Measurements from ENCODE around the gene PDCD7. TPM values are rescaled to one million over a fixed set of nuclear protein-coding genes. Genes with fewer than 3 reads are reported as not detected.
A peak's percentile ranks its signal among the peaks of the same experiment; 100 is the strongest.

PDCD7 gene
- total and polyA plus RNA-seq, 2 of the 4 experiments (the other 2 are of a cell fraction), result 4.7 to 12.3 TPM

- no peak overlapping the region for H3K4me2 ChIP-seq (ENCODE audit: low read depth, low read length)
- H2AK5ac ChIP-seq (ENCODE audit: low read depth, low read length), result no peak overlapping the region
- no peak overlapping the region for H3K56ac ChIP-seq (ENCODE audit: extremely low read depth, insufficient read depth, low read length)
- H4K5ac ChIP-seq (ENCODE audit: low read depth, low read length), result peak overlapping the region; percentile 1; the same call in 1 of the 2 replicates
- H3K4me3 ChIP-seq (ENCODE audit: insufficient read depth, low read depth, low read length), result no peak overlapping the region
- no peaks in the 10 kb centered on the region for H3K9me1 ChIP-seq (ENCODE audit: insufficient read depth, low read length)
- no peak overlapping the region for H3K23ac ChIP-seq (ENCODE audit: low read depth, low read length)
- no peaks in the 10 kb centered on the region for H3K79me1 ChIP-seq (ENCODE audit: low read depth in 1 of 2, low read length in 2 of 2)
- 31% methylated on average over 3 of the region's 12 CpGs; no CpG with 5 or more reads in 1 of the 2 experiments for WGBS, 2 experiments (ENCODE audit: extremely low coverage in 2 of 2, insufficient read length in 1 of 2)
- H3K27me3 ChIP-seq (ENCODE audit: control insufficient read depth, insufficient read depth, low read length), result no peaks in the 10 kb centered on the region; the same call in 1 of the 2 replicates
- no peak overlapping the region for H2BK15ac ChIP-seq (ENCODE audit: low read depth, low read length)
- DNase-seq, result no peak
- H2BK120ac ChIP-seq (ENCODE audit: low read depth, low read length), result no peak overlapping the region
- no peak overlapping the region for H2BK5ac ChIP-seq (ENCODE audit: low read depth, low read length, poor library complexity, severe bottlenecking)
- H3K4ac ChIP-seq (ENCODE audit: low read depth, low read length), result no peak overlapping the region
- H2AK9ac ChIP-seq (replicated peaks; ENCODE audit: low read depth, low read length, poor library complexity), result no peak overlapping the region
- in situ Hi-C loops (cut with MboI; ENCODE audit: low sequenced_read_pairs) (no loop called here), intact Hi-C loops (cut with micrococcal nuclease) (no loop called here), dilution Hi-C loops (cut with HindIII; ENCODE audit: low sequenced_read_pairs, unreplicated experiment) (no loop called here)
- H2BK20ac ChIP-seq (ENCODE audit: low read depth, low read length), result no peak overlapping the region
- no peak overlapping the region for H3K14ac ChIP-seq (replicated peaks; ENCODE audit: low read depth, low read length)
- ChIA-PET CTCF (interaction anchor here (1.2 kb wide), 1 partner anchor 9 kb away, joined by 4 read pairs; no protein-coding TSS in a partner anchor), POLR2A (ENCODE audit: unreplicated experiment) (no interaction called here)
- ATAC-seq (ENCODE audit: low read depth), result no peak
- no peak overlapping the region for H4K8ac ChIP-seq (ENCODE audit: low read depth in 2 of 2, low read length in 2 of 2)
- no peak overlapping the region; the same call in 1 of the 2 replicates for H3K9ac ChIP-seq (ENCODE audit: low read depth, low read length)
- no peak overlapping the region for H4K91ac ChIP-seq (ENCODE audit: insufficient read depth, low read depth, low read length)
- no peak overlapping the region for H2AFZ ChIP-seq (replicated peaks; ENCODE audit: low read length, poor library complexity)
- BruUV-seq (replicated peaks), result no TSS peak
- H3K18ac ChIP-seq (ENCODE audit: low read depth, low read length), result no peak overlapping the region
- no peaks in the 10 kb centered on the region for H4K20me1 ChIP-seq (ENCODE audit: insufficient read depth, low read length)
- peaks cover 22% of the 10 kb centered on the region for H3K4me1 ChIP-seq (ENCODE audit: control insufficient read depth, insufficient read depth, low read length)
- 0 out of 2 replicates have a peak overlapping the region, but pooled peaks have one; percentile 15 for H3K27ac ChIP-seq (ENCODE audit: insufficient read depth, low read length)
- no peaks in the 10 kb centered on the region for H3K9me3 ChIP-seq (ENCODE audit: control insufficient read depth, insufficient read depth, low read length)
- 0 out of 2 replicates have a peak, but pooled peaks cover 1% of the 10 kb centered on the region for H3K36me3 ChIP-seq (ENCODE audit: control insufficient read depth, insufficient read depth, low read length)
- TF ChIP-seq MXI1 (IDR thresholded peaks at IDR 0.05; ENCODE audit: borderline replicate concordance, low read depth, low read length) (no peak), POLR2A (IDR thresholded peaks at IDR 0.05; ENCODE audit: low read depth, low read length) (no peak), CHD1 (IDR thresholded peaks at IDR 0.05; ENCODE audit: low read depth, low read length) (no peak), BHLHE40 (IDR thresholded peaks at IDR 0.05; ENCODE audit: low read depth, low read length) (no peak), RFX5 (IDR thresholded peaks at IDR 0.05; ENCODE audit: low read depth, low read length) (no peak), ELK1 (IDR thresholded peaks at IDR 0.05; ENCODE audit: borderline replicate concordance, low read depth, low read length) (no peak), FOS (IDR thresholded peaks at IDR 0.05; ENCODE audit: low read depth, low read length) (no peak), SMC3 (IDR thresholded peaks at IDR 0.05; ENCODE audit: low read depth, low read length) (no peak), MAZ (IDR thresholded peaks at IDR 0.05; ENCODE audit: borderline replicate concordance, low read depth, low read length) (no peak), CEBPB (IDR thresholded peaks at IDR 0.05; ENCODE audit: low read depth, low read length) (no peak), RCOR1 (IDR thresholded peaks at IDR 0.05; ENCODE audit: insufficient replicate concordance, low read length) (no peak), NFE2L2 (IDR thresholded peaks at IDR 0.05; ENCODE audit: low read depth, low read length) (no peak)
- TF ChIP-seq, protein P1, sequence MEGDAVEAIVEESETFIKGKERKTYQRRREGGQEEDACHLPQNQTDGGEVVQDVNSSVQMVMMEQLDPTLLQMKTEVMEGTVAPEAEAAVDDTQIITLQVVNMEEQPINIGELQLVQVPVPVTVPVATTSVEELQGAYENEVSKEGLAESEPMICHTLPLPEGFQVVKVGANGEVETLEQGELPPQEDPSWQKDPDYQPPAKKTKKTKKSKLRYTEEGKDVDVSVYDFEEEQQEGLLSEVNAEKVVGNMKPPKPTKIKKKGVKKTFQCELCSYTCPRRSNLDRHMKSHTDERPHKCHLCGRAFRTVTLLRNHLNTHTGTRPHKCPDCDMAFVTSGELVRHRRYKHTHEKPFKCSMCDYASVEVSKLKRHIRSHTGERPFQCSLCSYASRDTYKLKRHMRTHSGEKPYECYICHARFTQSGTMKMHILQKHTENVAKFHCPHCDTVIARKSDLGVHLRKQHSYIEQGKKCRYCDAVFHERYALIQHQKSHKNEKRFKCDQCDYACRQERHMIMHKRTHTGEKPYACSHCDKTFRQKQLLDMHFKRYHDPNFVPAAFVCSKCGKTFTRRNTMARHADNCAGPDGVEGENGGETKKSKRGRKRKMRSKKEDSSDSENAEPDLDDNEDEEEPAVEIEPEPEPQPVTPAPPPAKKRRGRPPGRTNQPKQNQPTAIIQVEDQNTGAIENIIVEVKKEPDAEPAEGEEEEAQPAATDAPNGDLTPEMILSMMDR (conservative IDR thresholded peaks at IDR 0.05; ENCODE audit: low read depth, low read length), result no peak
- TF ChIP-seq, protein P2, sequence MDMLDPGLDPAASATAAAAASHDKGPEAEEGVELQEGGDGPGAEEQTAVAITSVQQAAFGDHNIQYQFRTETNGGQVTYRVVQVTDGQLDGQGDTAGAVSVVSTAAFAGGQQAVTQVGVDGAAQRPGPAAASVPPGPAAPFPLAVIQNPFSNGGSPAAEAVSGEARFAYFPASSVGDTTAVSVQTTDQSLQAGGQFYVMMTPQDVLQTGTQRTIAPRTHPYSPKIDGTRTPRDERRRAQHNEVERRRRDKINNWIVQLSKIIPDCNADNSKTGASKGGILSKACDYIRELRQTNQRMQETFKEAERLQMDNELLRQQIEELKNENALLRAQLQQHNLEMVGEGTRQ (IDR thresholded peaks at IDR 0.05; ENCODE audit: low read depth, low read length), result no peak
Measured at GRCh38 chr15:65091946-65092770, 41.5 kb downstream of the PDCD7 start.
